Progenitor cell of endocrine pancreas (in vitro differentiated cells): ENCODE results near the gene PKM. TPM values are rescaled to one million over a fixed set of nuclear protein-coding genes. Genes with fewer than 3 reads are reported as not detected.

Experiments
- DNase-seq: peaks from one replicate; pipeline ENCODE4 v3.0.0; 2021; ENCODE audit warnings: low spot score; ENCODE audit not compliant: unreplicated experiment
- H3K27ac Mint-ChIP-seq: 2 replicates; pipeline ENCODE4 v1.8.0; 2021; ENCODE audit warnings: mild to moderate bottlenecking, moderate library complexity, mixed read lengths
- H3K27me3 Mint-ChIP-seq: 2 replicates; pipeline ENCODE4 v1.8.0; 2021; ENCODE audit warnings: mixed read lengths
- H3K36me3 Mint-ChIP-seq: 2 replicates; pipeline ENCODE4 v1.8.0; 2022; ENCODE audit warnings: mixed read lengths; ENCODE audit not compliant: insufficient read depth
- H3K4me1 Mint-ChIP-seq: 2 replicates; pipeline ENCODE4 v1.8.0; 2021; ENCODE audit warnings: low read depth, mixed read lengths
- H3K4me3 Mint-ChIP-seq: 2 replicates; pipeline ENCODE4 v1.8.0; 2021; ENCODE audit warnings: low read depth, mild to moderate bottlenecking, moderate library complexity, mixed read lengths
- H3K9me3 Mint-ChIP-seq: 2 replicates; pipeline ENCODE4 v1.8.0; 2021; ENCODE audit warnings: low read depth, mixed read lengths
- total RNA-seq: library from RNA; stranded (reverse); gene quantifications from 2 replicates; pipeline ENCODE4 v1.2.1, GENCODE V29; 2021
- TF ChIP-seq, protein P1 (sequence below): fragments of 200-600 bp; sonication (generic); IDR thresholded peaks from one replicate; pipeline ENCODE4 v1.5.0; 2021; ENCODE audit warnings: antibody characterized with exemption, mild to moderate bottlenecking; ENCODE audit not compliant: unreplicated experiment

The PKM gene
- total RNA-seq, 1 donor from 2014 or later, result 525 TPM

DNA sequence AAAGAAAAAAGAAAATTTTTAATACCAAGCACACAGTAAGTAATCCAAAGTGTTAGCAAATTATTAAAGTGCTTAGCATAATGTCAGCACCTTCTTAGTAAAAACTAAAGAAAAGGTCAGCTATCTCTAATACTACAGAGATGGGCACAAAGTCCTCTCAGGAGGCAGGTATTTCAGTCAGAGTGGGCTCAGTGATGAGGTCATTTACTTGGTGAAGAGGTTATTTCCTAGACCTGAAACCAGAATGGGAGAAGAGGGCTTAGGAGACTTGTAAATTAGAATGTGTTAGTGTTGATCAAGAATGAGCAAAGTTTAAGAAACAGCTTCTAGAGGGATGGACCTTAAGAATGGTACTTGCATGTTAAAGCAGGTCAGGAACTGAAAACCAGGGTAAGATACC, 8.7 kb upstream of the PKM start:
- Mint-ChIP-seq H3K4me3 (no peak overlapping the region), H3K36me3 (peaks cover 26% of the 10 kb centered on the region), H3K27me3 (no peaks in the 10 kb centered on the region), H3K4me1 (no peaks in the 10 kb centered on the region), H3K9me3 (no peaks in the 10 kb centered on the region), H3K27ac (no peak overlapping the region)
- TF ChIP-seq, protein P1, sequence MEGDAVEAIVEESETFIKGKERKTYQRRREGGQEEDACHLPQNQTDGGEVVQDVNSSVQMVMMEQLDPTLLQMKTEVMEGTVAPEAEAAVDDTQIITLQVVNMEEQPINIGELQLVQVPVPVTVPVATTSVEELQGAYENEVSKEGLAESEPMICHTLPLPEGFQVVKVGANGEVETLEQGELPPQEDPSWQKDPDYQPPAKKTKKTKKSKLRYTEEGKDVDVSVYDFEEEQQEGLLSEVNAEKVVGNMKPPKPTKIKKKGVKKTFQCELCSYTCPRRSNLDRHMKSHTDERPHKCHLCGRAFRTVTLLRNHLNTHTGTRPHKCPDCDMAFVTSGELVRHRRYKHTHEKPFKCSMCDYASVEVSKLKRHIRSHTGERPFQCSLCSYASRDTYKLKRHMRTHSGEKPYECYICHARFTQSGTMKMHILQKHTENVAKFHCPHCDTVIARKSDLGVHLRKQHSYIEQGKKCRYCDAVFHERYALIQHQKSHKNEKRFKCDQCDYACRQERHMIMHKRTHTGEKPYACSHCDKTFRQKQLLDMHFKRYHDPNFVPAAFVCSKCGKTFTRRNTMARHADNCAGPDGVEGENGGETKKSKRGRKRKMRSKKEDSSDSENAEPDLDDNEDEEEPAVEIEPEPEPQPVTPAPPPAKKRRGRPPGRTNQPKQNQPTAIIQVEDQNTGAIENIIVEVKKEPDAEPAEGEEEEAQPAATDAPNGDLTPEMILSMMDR, result no peak
- no peak for DNase-seq

DNA sequence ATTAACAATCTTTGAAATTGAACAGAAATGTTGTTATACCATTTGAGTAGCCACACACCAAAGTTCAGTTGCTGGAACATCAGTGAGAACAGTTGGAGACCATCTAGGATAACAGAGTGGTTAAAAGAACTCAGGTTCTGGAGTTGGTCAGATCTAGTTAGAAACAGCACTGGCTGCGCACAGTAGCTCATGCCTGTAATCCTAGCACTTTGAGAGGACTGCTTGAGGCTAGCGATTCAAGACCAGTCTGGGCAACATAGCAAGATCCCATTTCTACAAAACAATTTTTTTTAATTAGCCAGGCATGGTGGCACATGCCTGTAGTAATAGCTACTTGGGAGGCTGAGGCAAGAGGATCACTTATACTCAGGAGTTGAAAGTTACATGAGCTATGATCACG, 7.6 kb upstream of the PKM start:
- no peaks in the 10 kb centered on the region for H3K9me3 Mint-ChIP-seq
- H3K27ac Mint-ChIP-seq, result no peak overlapping the region
- no peaks in the 10 kb centered on the region for H3K4me1 Mint-ChIP-seq
- DNase-seq, result no peak
- H3K27me3 Mint-ChIP-seq, result no peaks in the 10 kb centered on the region
- H3K4me3 Mint-ChIP-seq, result no peak overlapping the region
- TF ChIP-seq, protein P1, result no peak
- H3K36me3 Mint-ChIP-seq, result peaks cover 25% of the 10 kb centered on the region

DNA sequence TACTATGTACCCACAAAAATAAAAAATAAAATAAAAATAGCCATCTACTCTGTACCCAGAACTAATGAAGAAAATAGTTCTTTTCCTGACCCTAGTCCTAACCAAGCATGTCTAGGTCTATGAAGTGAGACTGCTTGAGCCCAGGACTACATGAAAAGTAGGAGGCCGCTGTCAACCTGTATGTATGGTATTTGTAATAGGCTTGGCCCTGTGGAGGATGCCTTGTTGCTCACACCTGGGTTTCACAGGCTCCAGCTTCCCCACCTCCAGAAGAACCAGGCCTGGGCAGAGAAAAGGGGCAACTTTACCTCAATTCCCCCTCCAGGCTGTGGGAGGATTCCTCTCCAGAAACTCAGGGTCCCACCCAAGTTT, 6.8 kb upstream of the PKM start:
- TF ChIP-seq, protein P1, result no peak
- H3K36me3 Mint-ChIP-seq, result peaks cover 23% of the 10 kb centered on the region
- H3K27ac Mint-ChIP-seq, result no peak overlapping the region
- DNase-seq, result no peak
- no peak overlapping the region for H3K4me3 Mint-ChIP-seq
- no peaks in the 10 kb centered on the region for H3K27me3 Mint-ChIP-seq
- H3K4me1 Mint-ChIP-seq, result peaks cover 3% of the 10 kb centered on the region
- no peaks in the 10 kb centered on the region for H3K9me3 Mint-ChIP-seq

DNA sequence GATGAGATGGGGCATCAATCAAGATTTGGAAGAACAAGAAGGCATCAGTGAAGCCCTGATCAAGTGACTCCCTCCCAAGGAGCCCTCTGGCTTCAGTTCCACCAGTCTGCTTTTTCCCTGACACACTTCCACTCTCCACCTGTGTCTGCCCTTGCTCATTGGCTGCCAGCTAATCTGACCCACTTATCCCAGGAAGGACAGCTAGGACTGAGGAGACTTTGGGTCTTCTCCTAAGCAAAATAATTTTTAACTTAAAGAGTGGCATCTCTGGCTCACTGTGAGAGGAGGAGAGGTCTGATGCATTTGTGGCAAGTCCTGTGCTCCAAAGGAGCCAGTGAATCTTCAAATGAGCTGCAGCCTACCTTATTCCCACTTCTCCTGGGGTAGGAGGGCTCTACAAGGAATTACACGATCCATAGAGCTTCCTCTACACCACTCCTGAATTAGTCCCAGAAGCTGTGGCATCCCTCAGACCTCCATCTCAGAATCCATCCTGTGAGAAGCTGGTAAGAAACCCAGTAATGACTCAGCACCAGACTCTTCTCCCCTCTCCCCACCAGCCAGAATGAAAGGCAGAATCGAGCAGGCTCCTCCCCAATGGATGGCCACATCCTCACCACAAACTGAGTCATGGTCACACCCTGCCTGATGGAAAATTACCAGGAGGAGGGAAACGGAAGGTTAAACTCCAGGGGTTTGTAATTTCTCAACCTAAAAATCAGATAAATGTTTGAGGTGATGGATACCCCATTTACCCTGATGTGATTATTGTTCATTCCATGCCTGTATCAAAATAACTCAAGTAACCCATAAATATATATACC, 6.3 kb upstream of the PKM start:
- peaks cover 18% of the 10 kb centered on the region for H3K36me3 Mint-ChIP-seq
- no peak overlapping the region for H3K4me3 Mint-ChIP-seq
- no peak overlapping the region for H3K27ac Mint-ChIP-seq
- H3K9me3 Mint-ChIP-seq, result no peaks in the 10 kb centered on the region
- H3K27me3 Mint-ChIP-seq, result no peaks in the 10 kb centered on the region
- TF ChIP-seq, protein P1, result no peak
- H3K4me1 Mint-ChIP-seq, result peaks cover 9% of the 10 kb centered on the region
- no peak for DNase-seq

DNA sequence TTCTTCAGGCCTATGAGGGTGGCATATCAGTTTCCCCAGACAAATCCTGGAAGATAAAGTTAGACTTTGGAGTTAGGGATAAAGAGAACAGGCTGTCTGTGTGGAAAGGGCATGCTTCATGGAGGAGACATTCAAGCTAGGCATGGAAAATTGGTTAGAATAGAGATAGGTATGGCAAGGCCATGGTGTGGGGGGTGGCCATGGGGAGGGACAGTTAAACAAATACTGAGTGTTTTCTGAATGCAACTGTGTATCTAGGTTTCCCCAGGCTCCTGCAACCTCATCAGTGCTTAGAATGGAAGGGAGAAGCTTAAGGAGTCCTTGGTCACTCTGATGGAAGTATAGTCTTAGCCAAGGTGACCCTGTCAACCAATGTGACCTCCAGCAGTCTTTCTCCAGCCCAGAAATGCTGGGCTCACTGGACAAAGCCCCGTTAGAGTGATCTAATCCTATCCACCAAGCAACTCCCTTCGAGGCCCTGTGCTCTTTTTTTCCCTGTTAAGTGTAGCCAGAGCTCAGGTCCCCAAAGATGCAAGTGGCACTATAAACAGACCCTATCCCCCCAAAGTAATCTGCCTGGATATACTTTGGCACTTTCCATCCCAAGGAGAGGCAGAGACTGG, 5.5 kb upstream of the PKM start:
- H3K27me3 Mint-ChIP-seq, result no peaks in the 10 kb centered on the region
- H3K4me1 Mint-ChIP-seq, result peaks cover 16% of the 10 kb centered on the region
- H3K4me3 Mint-ChIP-seq, result no peak overlapping the region

More for the DNA sequence above, 5.5 kb upstream of the PKM start:
- H3K36me3 Mint-ChIP-seq, result peaks cover 11% of the 10 kb centered on the region
- no peak for DNase-seq
- no peaks in the 10 kb centered on the region for H3K9me3 Mint-ChIP-seq
- TF ChIP-seq, protein P1, result no peak
- H3K27ac Mint-ChIP-seq, result no peak overlapping the region
